ENCODE data around the gene OPCML.
A peak's percentile ranks its signal among the peaks of the same experiment; 100 is the strongest.

Gene OPCML

DNA sequence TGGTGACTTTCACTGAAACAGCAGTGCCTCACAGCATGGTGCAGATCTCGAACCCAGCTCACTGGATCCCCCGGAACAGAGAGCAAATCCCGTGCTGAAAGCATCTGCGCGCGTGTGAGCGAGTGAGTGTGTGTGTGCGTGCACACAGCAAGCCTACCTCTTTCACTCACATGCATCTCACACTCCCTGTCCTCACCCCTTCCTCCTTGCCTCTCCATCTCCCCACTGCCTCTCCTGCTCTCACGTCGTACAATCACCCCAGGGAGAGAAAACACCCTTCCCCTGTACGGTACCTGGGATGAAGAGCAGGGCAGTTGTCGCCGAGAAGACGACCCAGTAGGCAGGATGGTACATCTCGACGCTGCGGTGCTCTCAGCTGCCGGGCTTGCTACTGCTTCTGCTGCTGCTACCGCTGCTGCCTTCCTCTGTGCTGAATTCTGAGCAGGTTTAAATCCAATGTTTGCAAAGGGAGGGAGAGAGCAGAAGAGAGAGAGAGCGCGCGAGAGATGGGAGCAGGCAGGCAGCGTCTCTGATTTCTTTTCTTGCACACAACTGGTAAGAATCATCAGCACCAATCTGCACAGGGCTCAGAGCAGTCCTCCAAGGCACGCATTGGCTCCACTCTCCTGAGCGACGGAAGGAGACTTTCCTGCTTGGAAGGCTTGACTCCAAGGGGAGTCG lies at the start of gene OPCML:
OPCML (minus strand) TSS at position 531 of the 681 bp plus-strand sequence.
- peak; percentile 43 for DNase-seq

DNA sequence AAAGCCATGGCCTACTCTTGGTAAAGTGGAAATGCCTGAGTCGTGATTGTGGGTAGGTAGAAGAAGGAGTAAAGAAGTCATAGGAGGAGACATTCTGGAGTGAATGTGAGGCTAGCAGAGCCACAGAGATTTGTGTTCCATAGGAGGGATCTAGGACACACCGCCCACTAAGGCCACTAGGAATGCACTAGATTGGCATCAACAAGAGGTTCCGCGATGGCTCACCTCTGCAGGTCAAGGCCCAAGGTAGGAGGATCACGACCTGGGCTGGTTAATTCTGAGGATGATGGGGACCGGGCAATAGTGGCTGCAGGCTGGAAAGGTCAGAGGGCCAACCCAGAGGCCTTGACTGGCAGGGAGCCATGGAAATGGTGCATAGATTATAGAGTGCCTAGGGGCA lies 48.8 kb upstream of the OPCML start:
- no peak for DNase-seq

DNA sequence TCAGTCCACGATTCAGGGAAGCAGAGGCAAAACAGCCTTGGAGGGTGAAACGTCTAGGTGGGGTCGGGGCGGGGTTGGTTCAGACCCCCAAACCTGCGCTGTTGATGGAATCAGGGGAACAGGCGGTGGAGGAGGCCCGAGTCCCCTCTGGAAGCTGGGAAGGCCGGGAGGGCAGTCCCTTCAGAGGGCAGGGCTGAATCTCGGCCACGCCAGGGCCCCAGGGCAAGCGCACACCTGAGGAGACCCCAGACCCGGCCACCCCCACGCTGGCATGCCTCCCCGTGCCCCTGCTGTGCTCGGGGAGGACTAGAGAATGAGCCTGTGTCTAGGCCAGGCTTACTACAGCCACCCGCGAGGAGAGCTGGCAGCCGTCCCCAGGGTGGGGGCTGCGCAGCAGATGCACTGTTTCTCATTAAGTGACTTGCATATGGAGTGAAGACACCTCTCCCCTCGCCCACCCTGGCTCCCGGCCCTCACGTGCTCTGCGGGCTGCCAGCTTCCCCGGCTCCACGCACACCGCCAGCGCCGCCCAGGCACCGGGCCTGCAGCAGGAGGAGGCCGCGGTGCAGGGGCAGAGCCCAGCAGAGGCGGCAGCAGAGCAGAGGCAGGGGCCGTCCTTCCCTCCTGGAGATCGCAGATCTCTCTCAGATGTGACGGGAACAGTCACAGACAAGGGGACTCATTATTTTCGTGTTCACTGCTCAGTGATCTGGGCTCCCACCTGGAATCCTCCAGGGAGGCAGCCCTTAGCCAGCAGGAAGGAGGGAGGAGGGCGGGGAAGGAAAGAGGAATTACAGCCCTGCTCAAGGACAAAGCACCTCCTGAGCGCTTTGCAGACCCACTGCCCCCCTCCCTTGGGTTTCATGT lies 47.1 kb upstream of the OPCML start:
- no peak for DNase-seq

DNA sequence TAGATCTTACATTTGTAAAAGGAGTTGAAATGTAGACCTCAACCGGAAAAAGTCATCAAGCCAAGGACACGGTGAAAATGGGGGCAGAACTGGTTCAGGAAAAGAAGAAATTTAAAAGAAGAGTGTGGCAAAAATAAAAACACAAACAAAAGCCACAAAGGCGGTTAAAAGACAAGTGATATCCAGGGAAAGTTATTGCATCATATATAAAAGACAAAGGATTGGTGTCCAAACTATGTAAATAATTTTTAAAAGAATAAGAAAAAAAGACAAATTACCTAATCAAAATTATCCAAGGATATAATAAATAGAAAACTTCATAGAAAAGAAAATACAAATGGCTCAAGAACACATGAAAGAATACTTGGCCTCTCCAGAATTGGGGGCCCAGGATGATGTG lies 45.1 kb upstream of the OPCML start:
- no peak for DNase-seq

DNA sequence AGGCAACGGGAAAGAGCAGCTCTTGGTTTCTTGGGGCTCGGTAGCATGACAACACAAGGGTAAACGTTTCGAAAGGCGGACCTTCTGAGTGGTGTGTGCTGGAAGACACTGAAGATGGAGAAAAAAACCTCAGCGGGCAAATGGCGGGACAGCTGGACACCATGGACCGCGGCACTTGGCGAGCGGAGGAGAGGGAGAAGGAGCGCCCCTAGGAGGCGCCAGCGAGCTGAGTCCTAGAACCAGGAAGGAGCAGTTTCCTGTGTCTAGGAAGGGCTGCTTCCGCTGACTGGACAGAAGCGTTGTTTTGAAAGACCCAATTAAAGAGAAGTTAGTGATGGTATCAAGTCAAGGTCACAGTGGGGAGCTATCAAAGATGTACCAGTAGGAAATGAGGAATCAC lies 44.0 kb upstream of the OPCML start:
- DNase-seq: no peak

DNA sequence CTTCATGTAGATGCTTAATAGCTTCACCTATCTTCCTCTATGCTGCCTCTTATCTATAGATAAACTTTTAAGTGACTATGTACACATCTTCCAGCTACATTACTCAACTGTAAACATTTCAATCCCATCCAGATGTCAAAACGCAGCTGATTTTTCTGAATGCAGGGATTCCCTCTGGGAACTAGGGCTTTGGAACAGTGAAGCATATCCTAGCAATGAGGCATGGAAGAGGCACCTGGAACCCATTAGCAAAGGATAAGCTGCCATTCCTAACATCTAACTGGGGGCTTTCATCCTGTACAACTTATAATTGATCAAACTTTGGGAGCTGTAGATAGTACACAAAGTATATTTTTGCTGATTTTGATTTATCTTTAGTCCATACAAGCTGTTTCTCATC lies 40.8 kb upstream of the OPCML start:
- no peak for DNase-seq

DNA sequence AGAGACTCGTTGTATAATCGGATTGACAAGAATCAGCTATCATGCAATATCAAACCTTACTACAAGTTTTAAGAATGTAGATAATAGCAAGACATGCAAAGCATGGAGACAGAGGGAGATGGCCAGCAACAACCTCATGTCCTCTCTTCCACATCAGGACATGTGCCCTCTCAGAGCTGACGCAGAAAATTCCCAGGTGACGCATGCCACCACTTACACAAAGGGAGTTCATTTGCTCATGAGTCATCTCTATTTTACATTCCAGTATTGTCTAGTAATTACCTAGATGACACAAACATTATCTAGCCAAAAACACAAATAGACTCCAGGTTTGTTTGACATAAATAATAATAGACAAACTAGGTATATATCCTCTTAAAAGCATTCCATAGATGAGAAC lies 38.1 kb upstream of the OPCML start:
- no peak for DNase-seq

DNA sequence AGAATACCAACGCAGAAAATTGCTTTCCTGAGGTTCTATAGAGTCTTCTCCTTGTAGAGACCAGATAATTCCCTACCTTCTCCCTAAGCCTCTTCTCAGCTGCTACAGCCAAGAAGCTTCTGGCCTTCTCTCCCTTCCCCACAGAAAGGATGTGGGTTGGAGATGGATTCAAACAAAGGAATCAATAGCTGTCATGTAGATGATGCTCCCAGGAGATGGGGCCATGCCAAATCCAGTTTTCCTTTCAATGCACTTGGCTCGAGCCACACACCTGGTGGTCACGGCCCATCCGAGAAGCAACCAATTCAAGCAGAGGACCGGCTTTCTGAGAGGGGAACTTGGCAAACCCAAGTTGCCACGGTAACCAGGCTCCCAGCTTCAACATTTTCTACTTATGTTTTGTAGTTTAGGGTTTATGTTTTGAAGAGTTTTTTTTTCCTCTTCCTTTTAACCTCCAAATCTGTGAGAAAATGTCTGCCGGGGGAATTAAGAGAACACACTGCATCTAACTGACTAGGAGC lies 31.3 kb upstream of the OPCML start:
- peak; percentile 12 for DNase-seq

DNA sequence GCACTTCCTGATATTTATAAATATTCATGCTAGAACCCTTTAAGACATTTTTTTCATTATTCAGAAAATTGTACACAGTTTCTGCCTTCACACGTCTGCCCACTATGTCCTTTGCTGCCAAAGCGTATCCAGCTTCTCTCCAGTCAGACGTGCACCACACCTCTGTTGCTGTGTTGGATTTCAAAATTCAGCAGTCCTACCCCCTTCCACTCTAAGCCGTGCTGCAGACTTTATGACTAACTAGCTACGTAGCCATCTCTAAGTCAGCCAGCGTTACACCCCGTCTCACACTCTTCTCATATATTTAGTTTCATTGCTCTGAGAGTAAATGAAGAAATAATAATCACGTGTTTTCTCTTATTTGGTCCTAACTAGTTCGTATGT lies 28.2 kb upstream of the OPCML start:
- no peak for DNase-seq

DNA sequence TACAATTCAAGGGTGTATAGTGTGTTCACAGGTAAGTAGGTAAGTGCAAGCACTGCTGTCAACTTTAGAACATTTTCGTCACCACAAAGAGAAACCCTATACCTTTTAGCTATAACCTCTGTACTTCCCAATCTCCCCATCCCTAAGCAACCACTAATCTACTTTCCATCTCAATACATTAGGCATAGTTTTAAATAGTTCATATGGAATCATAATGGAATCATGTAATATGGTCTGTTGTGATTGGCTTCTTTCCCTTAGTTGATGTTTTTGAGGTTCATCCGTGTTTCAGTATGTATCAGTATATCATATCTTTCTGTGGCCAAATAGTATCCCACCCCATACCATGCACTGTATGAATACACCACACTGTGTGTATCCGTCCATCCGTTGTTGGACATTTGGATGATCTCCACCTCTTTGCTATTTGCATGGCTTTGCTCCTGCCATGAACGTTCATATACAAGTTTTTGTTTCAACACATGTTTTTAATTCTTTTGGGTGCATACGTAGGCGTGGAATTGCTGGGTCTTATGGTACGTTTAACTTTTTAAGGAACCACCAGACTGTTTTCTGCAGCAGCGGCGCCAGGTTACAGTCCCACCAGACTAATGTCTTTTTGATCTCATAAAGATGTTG lies 27.7 kb upstream of the OPCML start:
- DNase-seq: no peak

DNA sequence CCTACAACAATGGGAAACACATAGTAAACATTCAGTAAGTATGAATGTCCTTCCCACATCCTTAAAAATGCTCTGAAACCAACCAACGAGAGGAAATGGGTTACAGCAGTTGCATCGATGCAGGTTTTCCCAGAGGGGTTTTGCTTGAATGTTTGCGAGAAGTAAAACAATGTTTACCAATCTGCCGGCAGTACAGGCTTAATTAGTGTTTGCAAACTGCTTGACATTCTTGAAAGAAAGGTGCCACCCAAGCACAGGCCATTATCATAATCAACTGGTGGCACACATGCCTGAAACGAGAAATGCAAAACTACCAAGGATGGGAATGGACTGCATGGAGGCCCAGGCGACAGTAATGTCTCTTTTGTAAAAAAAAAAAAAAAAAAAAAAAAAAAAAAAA lies 27.1 kb upstream of the OPCML start:
- DNase-seq: no peak

DNA sequence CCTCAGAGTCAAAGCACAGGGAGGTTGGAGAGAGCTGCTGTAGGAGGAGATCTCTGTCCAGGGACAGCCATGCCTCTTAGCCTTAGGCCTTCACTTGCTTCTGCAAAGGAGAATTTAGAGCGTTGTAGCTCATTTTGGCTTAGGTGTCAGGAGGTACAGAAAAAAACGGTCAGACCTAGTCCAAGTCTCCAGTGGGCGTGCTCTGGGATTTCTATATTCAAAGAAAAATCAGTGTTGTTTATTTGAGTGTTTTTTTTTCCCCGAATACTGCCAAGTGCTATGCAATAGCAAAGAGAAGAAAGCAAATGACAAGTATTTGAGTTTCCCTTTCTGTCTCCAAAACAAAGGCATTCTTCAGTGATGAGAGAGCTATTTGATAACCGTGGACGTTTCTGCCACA lies 22.7 kb upstream of the OPCML start:
- no peak for DNase-seq

DNA sequence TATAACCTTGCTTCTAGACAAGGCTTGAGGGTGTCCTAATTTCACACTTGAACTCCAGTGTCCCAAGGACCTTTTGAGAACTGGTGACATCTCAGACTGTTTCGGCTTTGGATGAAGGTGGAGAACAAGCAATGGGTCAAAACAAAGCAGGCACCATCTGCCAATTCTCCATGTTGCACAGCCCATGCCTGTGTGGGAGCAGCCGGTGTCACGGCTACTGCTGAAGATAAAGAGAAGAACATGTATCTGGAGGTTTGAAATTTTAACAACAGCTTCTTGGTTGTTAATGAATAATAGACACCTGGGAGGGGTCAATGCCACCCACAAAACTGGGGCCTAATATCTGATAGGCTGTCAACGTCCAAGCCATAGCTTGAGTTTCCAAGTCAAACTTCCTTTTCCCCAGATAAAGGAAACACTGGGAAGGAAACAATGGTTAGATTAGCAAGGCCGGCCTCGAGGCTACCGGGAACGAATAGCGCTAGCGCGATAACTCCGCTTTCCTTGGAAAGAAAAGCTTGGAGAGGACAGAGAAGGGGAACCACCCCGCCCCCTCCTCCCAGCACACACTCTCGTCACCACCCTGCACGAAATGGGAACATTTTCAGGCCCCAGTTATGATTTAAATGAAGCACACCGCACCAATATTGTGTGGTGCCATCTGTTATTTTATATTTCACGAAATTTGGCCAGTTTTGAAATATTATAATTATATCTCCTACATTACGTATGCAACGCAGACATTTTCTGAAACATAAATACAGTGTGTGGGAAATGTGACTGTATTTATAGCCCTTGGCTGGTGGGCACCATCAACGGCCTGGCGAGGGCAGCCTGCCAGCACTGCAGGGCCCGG lies 21.8 kb upstream of the OPCML start:
- DNase-seq: no peak

DNA sequence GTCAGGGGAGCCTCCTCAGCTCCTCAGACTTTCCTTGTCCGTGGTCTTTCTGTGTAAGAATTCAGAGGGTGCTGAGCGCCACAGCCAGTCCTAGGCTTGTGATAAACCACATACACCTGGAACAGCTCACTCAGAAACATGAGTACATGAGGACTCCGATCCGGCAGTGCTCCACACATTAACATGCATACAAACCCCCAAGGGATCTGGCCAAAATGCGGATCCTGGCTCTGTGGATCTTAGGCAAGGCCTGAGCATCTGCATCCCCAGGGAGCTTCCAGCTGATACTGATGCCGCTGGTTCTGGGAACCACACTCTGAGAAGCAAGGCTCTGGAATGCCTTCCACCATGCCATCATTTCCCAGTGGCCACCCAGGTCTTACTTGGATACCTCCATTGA lies 20.6 kb upstream of the OPCML start:
- DNase-seq: no peak

DNA sequence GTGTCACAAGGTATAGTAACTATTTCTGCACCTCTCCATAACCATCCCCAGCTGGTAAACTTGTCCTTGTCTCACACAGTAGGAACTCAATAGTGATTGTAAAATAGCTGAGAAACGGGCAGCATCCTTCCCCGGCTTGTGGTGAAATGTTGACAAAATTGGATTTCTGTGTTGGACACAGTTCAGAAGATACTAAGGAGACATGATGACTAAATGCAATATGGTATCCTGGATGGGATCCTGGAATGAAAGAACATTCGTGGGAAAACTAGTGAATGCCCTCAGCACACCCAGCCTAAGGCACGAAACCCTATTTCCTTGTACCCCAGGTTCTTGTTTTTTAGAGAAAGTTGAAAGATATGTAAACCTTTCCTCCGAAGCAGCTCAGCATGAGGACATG lies 18.8 kb upstream of the OPCML start:
- no peak for DNase-seq

DNA sequence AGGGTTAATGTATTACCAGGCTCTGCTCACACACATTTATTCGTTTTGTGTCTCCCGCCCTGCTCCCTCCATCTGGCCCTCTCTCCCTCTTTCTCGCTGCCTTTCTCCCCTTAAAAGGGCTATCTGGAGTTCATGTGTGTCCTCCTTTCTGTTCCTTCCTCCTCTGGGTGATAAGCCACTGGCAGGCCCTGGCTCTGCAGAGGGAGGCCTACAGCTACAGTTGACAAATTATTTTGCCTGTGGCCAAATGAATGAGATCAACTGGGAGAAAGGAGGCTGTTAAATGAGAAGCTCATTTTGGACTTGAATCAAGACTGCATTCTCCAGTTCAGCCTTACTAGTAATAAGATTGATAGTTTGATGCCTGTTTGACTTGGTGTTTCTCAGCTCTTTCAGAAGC lies 17.5 kb upstream of the OPCML start:
- DNase-seq: no peak

DNA sequence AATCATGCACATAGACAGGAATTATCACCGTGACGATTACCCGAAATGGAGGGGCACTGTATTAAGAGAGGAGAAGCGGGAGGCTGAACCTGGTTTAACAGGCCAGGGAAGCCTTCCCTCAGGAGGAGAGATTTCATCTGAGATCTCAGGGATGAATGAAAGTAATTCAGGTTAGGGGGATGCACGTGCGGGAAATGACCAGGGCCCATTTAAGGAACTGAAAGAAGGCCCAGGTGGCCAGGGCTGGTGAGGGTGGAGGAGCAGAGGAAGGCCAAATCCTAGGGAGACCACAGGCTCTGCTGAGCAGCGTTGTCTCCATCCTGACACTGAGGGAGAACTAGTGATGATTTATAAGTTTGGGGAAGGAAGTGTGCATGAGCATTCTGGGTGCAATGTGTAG lies 16.3 kb upstream of the OPCML start:
- DNase-seq: no peak

DNA sequence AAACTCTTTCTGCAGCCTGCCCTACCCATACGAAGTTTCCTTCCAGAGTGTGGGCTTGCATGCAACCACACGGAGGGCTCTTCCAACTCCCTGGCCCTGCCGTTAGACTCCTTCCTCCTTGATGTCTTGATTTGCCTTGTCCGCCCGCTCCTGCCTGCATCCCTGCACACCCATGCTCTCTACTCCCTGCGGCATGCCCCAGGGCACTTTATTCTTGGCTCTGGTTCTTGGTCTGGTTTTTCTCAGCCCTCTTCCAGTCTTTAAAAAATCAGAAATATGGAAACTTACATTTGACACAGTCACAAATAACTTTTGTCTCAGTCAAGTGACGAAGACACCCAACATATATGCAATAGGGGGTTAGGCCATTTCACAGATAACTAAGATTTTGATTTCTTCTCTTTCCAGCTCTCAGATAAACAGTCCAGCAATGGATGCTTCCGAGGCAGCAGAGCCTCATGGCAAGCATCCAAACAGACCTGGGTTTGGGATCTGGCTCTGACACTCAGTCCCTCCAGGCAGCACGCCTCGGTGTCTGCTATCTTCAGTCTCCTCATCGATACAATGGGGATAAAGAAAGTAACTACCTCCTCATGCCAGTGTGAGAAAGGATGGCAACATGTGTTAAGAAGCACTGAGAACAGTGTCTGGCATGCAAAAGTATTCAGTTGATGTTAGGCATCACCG lies 15.7 kb upstream of the OPCML start:
- DNase-seq: no peak

DNA sequence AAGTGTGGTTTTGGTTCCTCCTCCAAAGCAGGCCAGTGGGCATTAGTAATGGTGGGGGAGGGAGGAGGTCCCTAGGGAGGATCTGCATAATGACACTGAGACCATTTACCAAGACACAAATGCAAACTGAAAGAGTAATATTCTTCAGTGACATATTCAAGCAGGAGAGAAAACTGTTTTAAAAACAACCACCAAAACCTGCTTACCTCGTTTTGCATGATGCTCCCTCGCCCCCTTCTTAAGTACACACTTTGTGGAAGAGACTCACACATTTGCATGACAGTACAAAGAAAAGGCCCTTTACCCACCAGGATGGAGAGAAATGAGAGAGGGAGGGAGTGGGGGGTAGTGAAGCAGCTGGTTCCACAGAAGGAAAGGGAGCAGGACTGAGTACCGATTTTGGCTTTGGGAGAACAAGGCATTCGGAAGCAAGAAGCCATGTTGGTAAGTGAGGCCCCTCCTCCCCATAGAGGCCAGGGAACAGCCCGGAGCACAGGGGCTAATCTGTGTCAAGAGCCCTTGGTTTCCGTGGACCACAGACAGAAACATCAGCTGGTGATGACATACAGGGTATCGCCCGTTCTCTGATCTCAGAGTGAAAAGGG lies 13.0 kb upstream of the OPCML start:
- no peak for DNase-seq

DNA sequence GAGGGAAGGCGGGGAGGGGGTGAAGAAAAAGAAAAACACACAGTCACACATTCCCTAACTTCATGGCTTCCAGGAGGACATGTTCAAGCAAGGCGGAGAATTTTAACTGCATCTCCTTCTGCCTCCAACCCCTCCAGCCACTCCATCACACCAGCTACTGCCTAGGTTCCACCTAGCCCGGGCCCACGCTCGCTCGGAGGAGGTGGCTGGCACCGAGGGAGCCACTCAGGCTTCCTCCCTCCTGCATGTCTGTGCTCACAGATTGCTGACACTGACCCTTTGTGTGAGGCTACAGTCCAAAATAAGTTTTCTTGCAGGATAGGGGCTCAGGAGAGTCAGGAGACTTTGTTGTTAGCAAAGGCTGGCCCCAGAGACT lies 9.4 kb upstream of the OPCML start:
- no peak for DNase-seq

DNA sequence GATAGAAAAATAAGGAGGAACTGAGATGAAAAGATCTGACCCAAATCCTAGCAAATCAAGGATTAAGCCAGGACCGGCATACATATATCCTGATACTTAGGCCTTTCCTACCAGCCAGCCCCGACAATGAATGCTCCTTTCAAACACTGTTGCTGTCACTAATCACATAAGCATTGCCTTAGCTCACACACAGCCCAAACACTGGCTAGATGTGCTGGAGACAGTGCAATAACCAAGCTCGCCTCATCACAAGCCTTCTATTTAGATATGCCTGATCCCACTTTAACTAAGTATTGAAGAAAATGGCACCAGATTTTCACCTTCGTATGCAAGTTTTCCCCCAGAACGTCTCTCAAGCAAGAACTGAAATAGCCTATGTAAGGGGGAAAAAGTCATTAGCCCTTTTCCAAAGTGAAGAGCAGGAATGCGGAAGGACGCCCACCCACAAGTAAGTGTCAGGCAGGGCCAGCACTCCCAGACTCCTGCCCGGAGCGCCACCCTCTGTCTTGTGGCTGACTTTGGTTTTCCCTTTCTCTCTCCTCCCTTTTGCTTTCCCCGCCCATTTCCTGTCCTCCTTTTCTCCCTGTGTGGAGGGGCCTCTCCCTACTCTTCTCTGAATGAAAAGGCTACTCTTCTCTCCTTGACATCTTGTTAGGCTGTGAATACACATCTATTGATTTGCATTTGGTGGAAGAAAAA lies 8.9 kb upstream of the OPCML start:
- no peak for DNase-seq
